ENCODE data around the gene SYTL2.

GRCh38 chr11:85697747-85698146, 113.2 kb downstream of the SYTL2 start:
- TF ChIP-seq EZH2 (IDR thresholded peaks at IDR 0.05; ENCODE audit: borderline replicate concordance, low read depth, low read length, poor library complexity, severe bottlenecking) (no peak), CTCF (conservative IDR thresholded peaks at IDR 0.05; ENCODE audit: low read depth, low read length) (no peak)
